Measurements from ENCODE around the gene NTSR1.
A peak's percentile ranks its signal among the peaks of the same experiment; 100 is the strongest.

NTSR1 gene

GRCh38 chr20:62708591-62709536 lies at the start of gene NTSR1:
NTSR1 (plus strand) TSS chr20:62708836; CDS start chr20:62709208, 372 bp downstream.
- no peak for DNase-seq

- no peak for DNase-seq
These were observed 49.0 kb upstream of the NTSR1 start for GRCh38 chr20:62659488-62660239.

GRCh38 chr20:62660240-62660615 lies 48.4 kb upstream of the NTSR1 start:
- no peak for DNase-seq

- DNase-seq = no peak
These were observed 47.9 kb upstream of the NTSR1 start for GRCh38 chr20:62660768-62661167.

GRCh38 chr20:62661647-62662046 lies 47.0 kb upstream of the NTSR1 start:
- DNase-seq = no peak

GRCh38 chr20:62662422-62662821 lies 46.2 kb upstream of the NTSR1 start:
- DNase-seq = no peak

- DNase-seq = no peak
These were observed 45.3 kb upstream of the NTSR1 start for GRCh38 chr20:62663145-62664018.

GRCh38 chr20:62664019-62664971 lies 44.3 kb upstream of the NTSR1 start:
- DNase-seq = no peak

GRCh38 chr20:62665153-62665754 lies 43.4 kb upstream of the NTSR1 start:
- no peak for DNase-seq

- no peak for DNase-seq
These were observed 42.6 kb upstream of the NTSR1 start for GRCh38 chr20:62665826-62666735.

GRCh38 chr20:62666736-62667529 lies 41.7 kb upstream of the NTSR1 start:
- no peak for DNase-seq

GRCh38 chr20:62667530-62668440 lies 40.9 kb upstream of the NTSR1 start:
- DNase-seq = no peak

GRCh38 chr20:62668441-62669027 lies 40.1 kb upstream of the NTSR1 start:
- DNase-seq = peak; percentile 78

- DNase-seq = no peak
These were observed 39.4 kb upstream of the NTSR1 start for GRCh38 chr20:62669249-62669648.

- no peak for DNase-seq
These were observed 38.5 kb upstream of the NTSR1 start for GRCh38 chr20:62670156-62670555.

- no peak for DNase-seq
These were observed 37.6 kb upstream of the NTSR1 start for GRCh38 chr20:62670998-62671397.

- no peak for DNase-seq
These were observed 36.9 kb upstream of the NTSR1 start for GRCh38 chr20:62671765-62672164.

GRCh38 chr20:62674370-62674769 lies 34.3 kb upstream of the NTSR1 start:
- DNase-seq = no peak

Data from activated effector memory CD4-positive, alpha-beta T cell treated with anti-CD3 and anti-CD28 coated beads, Interleukin-2, amount 50 U/mL, for 16 hours (primary cell).